GM19035 (cell line): ENCODE measurements around the gene HIC2.
"Not testable (repeated sequence)": the region's sequence is repeated elsewhere in the genome, so short reads cannot be mapped to it uniquely, and the experiment has no call there.

ENCODE experiments used
- ATAC-seq: cut with Tn5 transposase; IDR thresholded peaks from one replicate; pipeline ENCODE4 v1.9.1; 2021; ENCODE audit not compliant: unreplicated experiment

The HIC2 gene

DNA sequence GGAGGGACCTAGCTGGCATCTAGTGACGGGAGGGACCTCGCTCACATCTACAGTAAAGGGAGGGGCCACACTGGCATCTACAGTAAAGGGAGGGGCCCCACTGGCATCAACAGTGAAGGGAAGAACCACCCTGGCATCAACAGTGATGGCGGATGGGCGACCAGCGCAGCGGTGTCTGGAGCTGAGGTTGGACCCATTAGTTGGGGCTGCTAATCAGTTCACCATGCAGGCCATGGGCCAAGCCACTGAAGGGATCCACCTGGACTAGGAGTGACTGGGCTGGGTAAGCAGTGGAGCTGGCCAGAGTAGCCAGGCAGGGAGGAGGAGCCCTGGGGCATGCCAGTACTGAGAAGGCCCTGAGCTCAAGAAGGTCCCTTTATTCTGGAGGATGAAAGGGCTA, 73.4 kb downstream of the HIC2 start:
- not testable (repeated sequence) for ATAC-seq

DNA sequence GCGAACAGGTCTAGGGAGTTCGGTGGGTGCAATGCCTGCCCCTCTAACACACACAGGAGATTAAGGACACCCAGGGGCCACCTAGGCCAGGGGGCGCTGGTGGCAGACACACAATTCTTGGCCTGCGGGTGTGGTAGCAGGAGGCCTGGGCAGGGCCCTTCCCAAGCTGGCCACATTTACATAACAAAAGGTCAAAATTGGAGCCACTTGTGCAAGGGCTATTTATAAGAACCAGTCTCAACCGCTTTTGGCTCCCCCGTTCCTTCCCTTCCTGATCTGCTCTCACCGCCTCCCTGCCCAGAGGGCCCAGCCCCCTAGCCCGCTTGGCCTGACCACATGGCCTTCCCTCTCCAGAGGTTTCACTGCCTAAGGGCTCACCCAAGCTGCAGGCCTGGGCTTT, 75.1 kb downstream of the HIC2 start:
- not testable (repeated sequence) for ATAC-seq

DNA sequence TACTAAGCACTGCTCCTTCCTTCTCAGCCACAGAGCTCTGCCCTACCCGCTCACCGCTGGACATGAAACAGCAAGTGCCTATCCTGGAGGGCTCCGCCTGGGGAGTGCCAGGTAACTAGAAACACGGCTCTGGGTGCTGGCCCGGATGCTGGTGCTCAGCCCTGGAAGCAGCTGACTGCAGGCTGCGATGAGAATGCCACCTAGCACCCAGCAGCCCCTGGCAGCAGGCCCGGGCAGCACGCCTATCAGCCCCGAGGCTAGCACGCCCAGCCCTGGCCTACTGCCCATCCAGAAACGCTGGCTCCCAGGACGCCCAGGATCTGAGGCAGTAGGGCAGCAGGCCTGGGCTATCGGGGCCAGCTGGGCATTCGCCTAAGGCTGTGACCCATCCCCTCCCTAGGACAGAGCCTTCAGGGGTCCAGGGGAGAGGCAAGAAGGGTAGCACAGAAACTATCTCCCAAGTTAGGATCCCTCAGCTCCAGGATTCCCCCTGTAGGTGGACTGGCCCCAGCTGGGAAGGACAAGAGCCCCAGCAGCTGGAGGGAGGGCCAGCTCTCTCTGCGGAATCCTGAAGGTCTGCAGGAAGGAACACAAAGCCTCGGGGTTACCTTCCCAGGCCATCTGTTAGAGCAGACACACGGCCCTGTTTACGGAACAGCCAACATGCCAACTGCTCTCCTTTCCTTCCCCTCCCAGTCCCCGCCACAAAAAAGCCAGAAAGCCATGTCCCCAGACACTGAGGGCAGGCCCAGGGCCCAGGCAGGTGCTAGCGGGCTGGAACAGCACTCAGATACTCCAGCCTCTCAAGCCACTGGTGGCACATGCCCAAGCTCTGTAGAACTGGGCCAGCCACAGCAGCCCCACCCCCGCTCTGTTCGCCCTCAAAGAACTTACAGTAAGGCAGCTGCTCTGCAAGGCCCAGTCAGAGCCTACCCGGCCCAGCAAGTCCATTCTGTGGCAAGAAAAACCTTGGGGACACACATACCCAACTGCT, 76.9 kb downstream of the HIC2 start:
- ATAC-seq = not testable (repeated sequence)

DNA sequence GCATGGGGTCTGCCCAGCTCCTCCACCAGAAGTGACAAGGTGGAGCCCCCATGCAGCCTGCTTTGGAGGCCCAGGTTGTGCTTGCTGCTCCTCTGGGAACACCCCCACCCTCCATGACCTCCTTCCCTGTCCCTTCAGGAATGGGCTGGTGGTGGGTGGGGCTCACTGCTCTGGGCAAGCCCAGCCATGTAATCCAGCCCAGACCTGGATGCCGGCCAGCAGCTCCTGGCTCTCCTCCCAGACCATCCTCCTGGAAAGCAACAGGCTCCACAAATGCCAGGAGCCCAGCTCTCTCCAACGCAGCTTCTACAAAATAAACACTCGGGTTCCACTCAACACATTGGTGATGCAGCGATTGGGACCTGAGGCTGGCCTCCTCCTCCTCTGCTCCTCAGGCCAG, 80.8 kb downstream of the HIC2 start:
- not testable (repeated sequence) for ATAC-seq

DNA sequence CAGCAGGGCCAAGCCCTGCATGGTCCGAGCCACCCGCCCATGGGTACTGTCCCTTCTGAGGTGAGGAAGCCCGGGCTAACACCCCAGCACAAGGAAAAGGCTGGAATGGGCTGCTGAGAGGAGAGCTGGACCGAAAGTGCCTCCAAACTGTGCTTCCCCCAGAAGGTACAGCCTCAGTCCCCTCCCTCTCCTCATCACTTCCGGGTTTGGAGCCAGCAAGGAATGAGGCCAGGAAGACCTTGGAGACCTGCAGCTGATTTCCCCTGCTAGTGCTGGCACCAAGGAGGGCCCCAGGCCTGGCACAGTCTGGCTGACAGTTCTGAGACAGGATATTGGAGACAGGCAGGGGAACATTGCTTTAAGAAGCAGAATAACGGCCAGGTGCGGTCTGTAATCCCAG, 81.3 kb downstream of the HIC2 start:
- ATAC-seq = not testable (repeated sequence)

DNA sequence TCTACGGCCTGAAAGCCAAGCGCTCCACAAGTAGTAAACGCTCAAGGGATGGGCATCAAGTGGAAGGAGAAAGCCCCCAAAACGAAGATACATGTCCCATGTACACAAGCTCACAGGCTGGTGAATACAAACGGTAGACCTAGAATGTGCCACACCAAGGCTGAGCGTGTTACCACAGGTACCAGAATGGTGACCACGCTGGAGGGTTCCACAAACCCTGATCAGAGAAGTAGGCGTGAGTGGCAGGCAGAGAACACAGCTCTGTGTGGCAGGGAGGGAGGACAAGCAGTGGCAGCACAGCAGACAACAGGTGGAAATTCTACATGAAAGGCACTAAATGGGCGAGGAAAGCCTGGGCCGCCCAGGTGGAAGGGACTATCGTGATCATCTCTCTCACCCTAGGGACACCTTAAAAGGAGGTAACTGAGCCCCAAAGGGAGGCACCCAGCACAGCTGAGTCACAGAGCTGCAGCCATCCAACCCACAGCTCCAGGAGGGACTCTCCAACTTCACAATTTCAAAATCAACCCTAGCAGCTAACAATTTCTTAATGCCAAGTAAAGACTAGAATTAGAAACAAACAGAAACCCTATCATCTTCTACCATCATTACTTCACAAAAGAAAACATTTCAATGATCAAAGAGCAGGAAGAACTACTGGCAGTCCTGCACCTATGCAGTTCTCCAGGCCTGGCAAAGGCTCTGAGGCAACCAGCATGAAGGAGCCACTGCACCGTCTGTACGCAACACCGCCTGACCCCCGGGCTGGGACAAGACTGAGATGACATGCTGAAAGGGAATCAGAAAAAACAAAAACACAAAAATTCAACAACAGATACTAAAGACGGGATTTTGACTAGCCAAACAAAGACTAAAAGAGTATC, 82.7 kb downstream of the HIC2 start:
- ATAC-seq = not testable (repeated sequence)
